GM12878 (cell line): ENCODE data around the gene FAM156A.
"Not testable (repeated sequence)": the region's sequence is repeated elsewhere in the genome, so short reads cannot be mapped to it uniquely, and the experiment has no call there.

ENCODE experiments used
- ATF7 ChIP-seq: fragments of 450-650 bp; IDR thresholded peaks from 2 replicates; pipeline ENCODE4 v1.6.1; 2016; ENCODE audit warnings: low read depth, mild to moderate bottlenecking
- BMI1 ChIP-seq: fragments of 450-650 bp; IDR thresholded peaks from 2 replicates; pipeline ENCODE4 v1.6.1; 2016; ENCODE audit warnings: mild to moderate bottlenecking, moderate library complexity, borderline replicate concordance
- BRCA1 ChIP-seq: IDR thresholded peaks from 2 replicates; pipeline ENCODE4 v1.6.1; 2011; ENCODE audit warnings: low read depth, low read length, improper control_type of control experiment
- EP300 ChIP-seq, 2 experiments: fragments of 150-350 bp in 1 of 2; IDR thresholded peaks; 2 replicates each; pipeline ENCODE4 v1.6.1; 2011 to 2012; ENCODE audit warnings: low read depth in 2 of 2, low read length in 2 of 2, borderline replicate concordance in 1 of 2, improper control_type of control experiment in 1 of 2, inconsistent platforms in 1 of 2; ENCODE audit not compliant: control insufficient read depth in 1 of 2
- IKZF1 ChIP-seq: fragments of 450-650 bp; conservative IDR thresholded peaks from 2 replicates; pipeline ENCODE4 v1.6.1; 2017; ENCODE audit warnings: antibody characterized with exemption, mild to moderate bottlenecking
- MLLT1 ChIP-seq: fragments of 450-650 bp; IDR thresholded peaks from 2 replicates; pipeline ENCODE4 v1.6.1; 2016; ENCODE audit warnings: mild to moderate bottlenecking
- NR2C1 ChIP-seq: fragments of 450-650 bp; IDR thresholded peaks from 2 replicates; pipeline ENCODE4 v1.6.1; 2017; ENCODE audit warnings: antibody characterized with exemption, mild to moderate bottlenecking, moderate library complexity
- RAD21 ChIP-seq: IDR thresholded peaks from 2 replicates; pipeline ENCODE4 v1.6.1; 2011; ENCODE audit warnings: mild to moderate bottlenecking, low read depth, low read length, moderate library complexity; ENCODE audit not compliant: insufficient read depth
- RELB ChIP-seq: fragments of 450-650 bp; IDR thresholded peaks from 2 replicates; pipeline ENCODE4 v1.6.1; 2017; ENCODE audit warnings: low read depth, mild to moderate bottlenecking, moderate library complexity
- SMC3 ChIP-seq: IDR thresholded peaks from 2 replicates; pipeline ENCODE4 v1.6.1; 2011; ENCODE audit warnings: low read length, improper control_type of control experiment, borderline replicate concordance
- SPI1 ChIP-seq: IDR thresholded peaks from 2 replicates; pipeline ENCODE4 v1.6.1; 2011; ENCODE audit warnings: low read depth, mild to moderate bottlenecking, low read length, moderate library complexity, borderline replicate concordance; ENCODE audit not compliant: insufficient read depth
- STAT1 ChIP-seq: fragments of 450-650 bp; conservative IDR thresholded peaks from 2 replicates; pipeline ENCODE4 v1.6.1; 2014; ENCODE audit warnings: antibody characterized with exemption, mild to moderate bottlenecking
- ZNF687 ChIP-seq: fragments of 450-650 bp; IDR thresholded peaks from 2 replicates; pipeline ENCODE4 v1.6.1; 2017; ENCODE audit warnings: mild to moderate bottlenecking, moderate library complexity
- TF ChIP-seq, protein P1 (sequence below), 3 experiments: IDR thresholded peaks in 2 of 3; conservative IDR thresholded peaks in 1 of 3; 2 replicates each; pipeline ENCODE4 v1.5.1; 2011; ENCODE audit warnings: low read depth in 3 of 3, low read length in 3 of 3, mild to moderate bottlenecking in 3 of 3, control low read depth in 2 of 3, moderate library complexity in 2 of 3, inconsistent platforms in 1 of 3, mixed read lengths in 1 of 3; ENCODE audit not compliant: control insufficient read depth in 2 of 3, insufficient read depth in 1 of 3; ENCODE audit errors: extremely low read depth in 1 of 3

DNA sequence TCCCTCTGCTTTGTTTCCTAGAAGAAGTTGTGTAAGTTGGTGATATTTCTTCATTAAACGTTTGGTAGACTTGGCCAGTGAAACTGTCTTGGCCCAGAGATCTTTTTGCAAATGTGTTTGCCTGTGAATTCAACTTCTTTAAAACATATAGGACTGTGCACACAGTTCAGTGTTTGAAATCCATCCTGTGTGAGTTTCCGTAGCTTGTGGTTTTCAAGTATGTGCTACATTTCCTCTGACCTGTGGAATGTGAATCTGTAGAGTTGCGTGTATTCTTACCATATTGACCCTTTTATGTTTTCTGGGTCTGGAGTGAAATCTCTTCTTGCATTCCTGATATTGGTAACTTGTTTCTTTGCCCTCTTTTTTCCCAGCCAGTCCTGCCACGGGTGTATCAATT lies 52.2 kb downstream of the FAM156A start:
- TF ChIP-seq IKZF1; BMI1; BRCA1; MLLT1; SPI1; RELB; STAT1; ZNF687; ATF7; EP300 (IDR thresholded peaks at IDR 0.05; ENCODE audit: borderline replicate concordance in 1 of 2, control insufficient read depth in 1 of 2, low read depth in 2 of 2, low read length in 2 of 2); NR2C1; SMC3; RAD21: not testable (repeated sequence)
- TF ChIP-seq, protein P1, sequence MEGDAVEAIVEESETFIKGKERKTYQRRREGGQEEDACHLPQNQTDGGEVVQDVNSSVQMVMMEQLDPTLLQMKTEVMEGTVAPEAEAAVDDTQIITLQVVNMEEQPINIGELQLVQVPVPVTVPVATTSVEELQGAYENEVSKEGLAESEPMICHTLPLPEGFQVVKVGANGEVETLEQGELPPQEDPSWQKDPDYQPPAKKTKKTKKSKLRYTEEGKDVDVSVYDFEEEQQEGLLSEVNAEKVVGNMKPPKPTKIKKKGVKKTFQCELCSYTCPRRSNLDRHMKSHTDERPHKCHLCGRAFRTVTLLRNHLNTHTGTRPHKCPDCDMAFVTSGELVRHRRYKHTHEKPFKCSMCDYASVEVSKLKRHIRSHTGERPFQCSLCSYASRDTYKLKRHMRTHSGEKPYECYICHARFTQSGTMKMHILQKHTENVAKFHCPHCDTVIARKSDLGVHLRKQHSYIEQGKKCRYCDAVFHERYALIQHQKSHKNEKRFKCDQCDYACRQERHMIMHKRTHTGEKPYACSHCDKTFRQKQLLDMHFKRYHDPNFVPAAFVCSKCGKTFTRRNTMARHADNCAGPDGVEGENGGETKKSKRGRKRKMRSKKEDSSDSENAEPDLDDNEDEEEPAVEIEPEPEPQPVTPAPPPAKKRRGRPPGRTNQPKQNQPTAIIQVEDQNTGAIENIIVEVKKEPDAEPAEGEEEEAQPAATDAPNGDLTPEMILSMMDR (IDR thresholded peaks at IDR 0.05 in 2 of 3, conservative IDR thresholded peaks at IDR 0.05 in 1 of 3; ENCODE audit: control insufficient read depth in 2 of 3, extremely low read depth in 1 of 3, insufficient read depth in 1 of 3, low read depth in 3 of 3, low read length in 3 of 3): not testable (repeated sequence)
